HCT116 (cell line): ENCODE measurements around the gene GDPD3. TPM values are rescaled to one million over a fixed set of nuclear protein-coding genes. Genes with fewer than 3 reads are reported as not detected.
A peak's percentile ranks its signal among the peaks of the same experiment; 100 is the strongest.

Experiments used
- ATAC-seq: fragments of 200-7000 bp; cut with Tn5 transposase; 2 replicates; pipeline ENCODE4 v1.9.1; 2020; ENCODE audit warnings: mild to moderate bottlenecking, moderate library complexity
- BruUV-seq: library from RNA; stranded (reverse); fragments of 400-500 nt; replicated peaks from 2 replicates; lab custom pipeline; 2021; lab: Mats Ljungman, UMichigan
- CTCF ChIA-PET: fragments of 300-600 bp; sonication (Branson Sonifier 250); formaldehyde crosslinking; loops from one replicate; lab custom pipeline; 2021; ENCODE audit warnings: antibody characterized with exemption; lab: Charles Lee
- POLR2A ChIA-PET: fragments of 300-600, 350-600 bp; sonication (Branson Sonifier 250); formaldehyde crosslinking; loops from one replicate; lab custom pipeline; 2021; ENCODE audit warnings: antibody characterized with exemption; lab: Charles Lee
- RAD21 ChIA-PET, 2 experiments: fragments of 300-600 bp; sonication (Branson Sonifier 250); formaldehyde crosslinking; loops; one replicate each; lab custom pipeline; 2023; ENCODE audit warnings: low total read pairs in 2 of 2; ENCODE audit not compliant: uncharacterized antibody in 2 of 2, unreplicated experiment in 2 of 2, low non-redundant PET in 1 of 2; lab: Charles Lee
- DNase-seq: peaks from one replicate; pipeline ENCODE4 v3.0.0-alpha.2; 2010; ENCODE audit warnings: low read depth, low spot score
- H2AFZ ChIP-seq: fragments of 200-600 bp; shearing (Covaris generic), sonication (generic); 2 replicates; pipeline ENCODE4 v1.6.1; 2017; ENCODE audit warnings: low read depth, mixed run types, mixed read lengths, antibody characterized with exemption, low read length; ENCODE audit not compliant: poor library complexity, severe bottlenecking
- H3K27ac ChIP-seq: 2 replicates; pipeline ENCODE4 v1.5.1; 2012; ENCODE audit warnings: low read depth, low read length
- H3K27me3 ChIP-seq: fragments of 200-600 bp; sonication (generic); 2 replicates; pipeline ENCODE4 v1.6.1; 2016; ENCODE audit warnings: mixed run types, low read length, mixed read lengths; ENCODE audit not compliant: insufficient read depth
- H3K36me3 ChIP-seq, 2 experiments: fragments of 200-500 bp in 1 of 2; fragments of 200-600 bp in 1 of 2; sonication (Bioruptor generic) in 1 of 2; sonication (generic) in 1 of 2; 2 replicates each; pipeline versions ENCODE4 v1.5.1 to v1.6.1; 2014 to 2016; ENCODE audit warnings: low read length in 2 of 2, inconsistent platforms in 1 of 2, mixed read lengths in 1 of 2, mixed run types in 1 of 2; ENCODE audit not compliant: insufficient read depth in 2 of 2, control insufficient read depth in 1 of 2
- H3K4me1 ChIP-seq, 2 experiments: fragments of 200-600 bp in 1 of 2; sonication (generic) in 1 of 2; 2 replicates each; pipeline versions ENCODE4 v1.5.1 to v1.6.1; 2012 to 2017; ENCODE audit warnings: low read length in 2 of 2, inconsistent platforms in 1 of 2, mild to moderate bottlenecking in 1 of 2, mixed read lengths in 1 of 2, mixed run types in 1 of 2, moderate library complexity in 1 of 2; ENCODE audit not compliant: insufficient read depth in 2 of 2, control insufficient read depth in 1 of 2
- H3K4me2 ChIP-seq: fragments of 200-600 bp; sonication (generic); 2 replicates; pipeline ENCODE4 v1.6.1; 2017; ENCODE audit warnings: mixed run types, low read length, mixed read lengths
- H3K4me3 ChIP-seq, 2 experiments: fragments of 200-600 bp in 1 of 2; sonication (generic) in 1 of 2; replicated peaks in 1 of 2; 2 replicates each; pipeline ENCODE4 v1.5.1; 2011 to 2016; ENCODE audit warnings: low read length in 2 of 2, control low read depth in 1 of 2, low read depth in 1 of 2, mild to moderate bottlenecking in 1 of 2, mixed read lengths in 1 of 2, mixed run types in 1 of 2
- H3K79me2 ChIP-seq: fragments of 200-600 bp; sonication (generic); 2 replicates; pipeline ENCODE4 v1.6.1; 2017; ENCODE audit warnings: mild to moderate bottlenecking, mixed run types, low read length, moderate library complexity, mixed read lengths; ENCODE audit not compliant: insufficient read depth
- H3K9ac ChIP-seq: fragments of 200-600 bp; sonication (generic); 2 replicates; pipeline ENCODE4 v1.6.1; 2016; ENCODE audit warnings: low read length, mixed read lengths
- H3K9me2 ChIP-seq: fragments of 200-600 bp; sonication (generic), shearing (Covaris generic); 2 replicates; pipeline ENCODE4 v1.6.1; 2017; ENCODE audit warnings: mixed run types, mild to moderate bottlenecking, moderate library complexity; ENCODE audit not compliant: insufficient read depth
- H3K9me3 ChIP-seq, 2 experiments: fragments of 200-500 bp in 1 of 2; fragments of 200-600 bp in 1 of 2; sonication (Bioruptor generic) in 1 of 2; sonication (generic) in 1 of 2; 2 replicates each; pipeline ENCODE4 v1.6.1; 2014 to 2017; ENCODE audit warnings: low read length in 2 of 2, mixed read lengths in 2 of 2, inconsistent platforms in 1 of 2, low read depth in 1 of 2, mild to moderate bottlenecking in 1 of 2, mixed run types in 1 of 2, moderate library complexity in 1 of 2; ENCODE audit not compliant: control insufficient read depth in 1 of 2, insufficient read depth in 1 of 2
- H4K20me1 ChIP-seq: fragments of 200-600 bp; sonication (generic), shearing (Covaris generic); 2 replicates; pipeline ENCODE4 v1.6.1; 2017; ENCODE audit warnings: mixed run types, mild to moderate bottlenecking, moderate library complexity; ENCODE audit not compliant: insufficient read depth
- EZH2phosphoT487 ChIP-seq: fragments of 200-600 bp; IDR thresholded peaks from 2 replicates; pipeline ENCODE4 v1.6.1; 2018; ENCODE audit warnings: antibody characterized with exemption, borderline replicate concordance
- POLR2A ChIP-seq: IDR thresholded peaks from 2 replicates; pipeline ENCODE4 v1.7.0; 2011; ENCODE audit warnings: borderline replicate concordance; ENCODE audit not compliant: insufficient read depth, insufficient read length; ENCODE audit errors: extremely low read depth
- POLR2AphosphoS5 ChIP-seq: IDR thresholded peaks from 2 replicates; pipeline ENCODE4 v1.6.1; 2011; ENCODE audit warnings: mild to moderate bottlenecking, low read depth, low read length, moderate library complexity
- ZNF274 ChIP-seq: fragments of 200-500 bp; sonication (Bioruptor generic); IDR thresholded peaks from 2 replicates; pipeline ENCODE4 v1.6.1; 2014; ENCODE audit warnings: mild to moderate bottlenecking, low read depth, low read length, inconsistent platforms
- intact Hi-C: fragments of 100-400 bp; cut with micrococcal nuclease; formaldehyde crosslinking; loops from 2 replicates; pipeline ENCODE4 v1.10.0; 2022
- total RNA-seq: library from RNA; stranded (reverse); gene quantifications from one replicate; pipeline ENCODE4 v1.2.1, GENCODE V29; 2021; ENCODE audit not compliant: unreplicated experiment

GDPD3 gene
- total RNA-seq, 1 experiment from 2014 or later: 7.0 TPM

GRCh38 chr16:30068333-30068732 lies 45.0 kb downstream of the GDPD3 start:
- 0 out of 2 replicates have a peak, but pooled peaks have one; percentile 9 for TF ChIP-seq POLR2AphosphoS5
- no peak for TF ChIP-seq EZH2phosphoT487
- intact Hi-C loops: no loop called here
- H2AFZ ChIP-seq: no peak overlapping the region
- peaks cover 14 to 38% of the 10 kb centered on the region in 2 experiments for H3K4me1 ChIP-seq
- no peaks in the 10 kb centered on the region for H3K27me3 ChIP-seq
- H3K4me3 ChIP-seq: no peak overlapping the region
- ChIA-PET RAD21 (no interaction called here), POLR2A (no interaction called here), CTCF (interaction anchor here (1.1 to 4.4 kb wide), 2 partner anchors 24 to 44 kb away, joined by 3 to 28 read pairs; partner anchors contain the start of gene TBX6)
- ATAC-seq (no peak), DNase-seq (no peak)
- H3K36me3 ChIP-seq: peaks cover 28 to 60% of the 10 kb centered on the region in 2 experiments
- peaks cover 61% of the 10 kb centered on the region for H3K79me2 ChIP-seq
- BruUV-seq: no TSS peak
- no peaks in the 10 kb centered on the region for H3K9me2 ChIP-seq
- peak overlapping the region; percentile 32; the same call in 1 of the 2 replicates for H3K27ac ChIP-seq
- H4K20me1 ChIP-seq: peaks cover 12% of the 10 kb centered on the region; the same call in 1 of the 2 replicates
- H3K4me2 ChIP-seq: peak overlapping the region; percentile 1; the same call in 1 of the 2 replicates
- H3K9me3 ChIP-seq: no peaks in the 10 kb centered on the region
- H3K9ac ChIP-seq: no peak overlapping the region

GRCh38 chr16:30067584-30067916 lies 45.8 kb downstream of the GDPD3 start:
- Histone ChIP-seq H3K27me3 (no peaks in the 10 kb centered on the region), H4K20me1 (peaks cover 12% of the 10 kb centered on the region; the same call in 1 of the 2 replicates), H3K4me2 (peak overlapping the region; percentile 95), H3K9me3 (no peaks in the 10 kb centered on the region), H3K4me3 (peak overlapping the region; percentile 98), H2AFZ (no peak overlapping the region), H3K27ac (peak overlapping the region; percentile 100), H3K36me3 (peaks cover 28 to 60% of the 10 kb centered on the region in 2 experiments), H3K9ac (peak overlapping the region; percentile 99; the same call in 1 of the 2 replicates), H3K9me2 (no peaks in the 10 kb centered on the region), H3K4me1 (peaks cover 18 to 42% of the 10 kb centered on the region in 2 experiments), H3K79me2 (peaks cover 61% of the 10 kb centered on the region)
- BruUV-seq: no TSS peak
- RAD21 ChIA-PET: no interaction called here
- DNase-seq: no peak
- CTCF ChIA-PET: interaction anchor here (4.4 kb wide), 1 partner anchor 25 kb away, joined by 28 read pairs; the partner anchor contains the start of gene TBX6
- TF ChIP-seq EZH2phosphoT487: no peak
- no peak for TF ChIP-seq POLR2A
- no peak; the same call in 1 of the 2 replicates for TF ChIP-seq POLR2AphosphoS5
- TF ChIP-seq ZNF274: no peak
- intact Hi-C loops: no loop called here
- POLR2A ChIA-PET: interaction anchor here (2.7 kb wide), 1 partner anchor 23 kb away, joined by 10 read pairs; the partner anchor contains the start of gene TBX6
- no peak for ATAC-seq
